HepG2 (cell line): ENCODE results near the gene CASKIN2. TPM values are rescaled to one million over a fixed set of nuclear protein-coding genes. Genes with fewer than 3 reads are reported as not detected.
A peak's percentile ranks its signal among the peaks of the same experiment; 100 is the strongest.

Experiments used
- FOXP1 ChIP-seq, 2 experiments: fragments of 450-650 bp in 1 of 2; IDR thresholded peaks; 2 replicates each; pipeline ENCODE4 v1.6.1; 2017 to 2018; ENCODE audit warnings: antibody characterized with exemption in 1 of 2
- ZFX ChIP-seq: sonication (generic); formaldehyde crosslinking; IDR thresholded peaks from 2 replicates; pipeline ENCODE4 v1.4.0; 2020; ENCODE audit warnings: mild to moderate bottlenecking, low read depth, missing genetic modification reagents, moderate library complexity
- ZKSCAN8 ChIP-seq: IDR thresholded peaks from 2 replicates; pipeline ENCODE4 v1.6.1; 2016; ENCODE audit warnings: borderline replicate concordance, missing genetic modification reagents, missing compliant biosample characterization
- ZNF263 ChIP-seq: sonication (generic); formaldehyde crosslinking; IDR thresholded peaks from 2 replicates; pipeline ENCODE4 v1.4.0; 2020; ENCODE audit warnings: missing genetic modification reagents
- ZNF550 ChIP-seq: sonication (generic); formaldehyde crosslinking; IDR thresholded peaks from 2 replicates; pipeline ENCODE4 v1.4.0; 2020; ENCODE audit warnings: mild to moderate bottlenecking, missing genetic modification reagents, borderline replicate concordance
- polyA plus RNA-seq, 8 experiments: library from polyadenylated mRNA; depleted of rRNA in 3 of 8; stranded (reverse) in 7 of 8; unstranded in 1 of 8; fragments of >200 nt; fragmentation: Illumina TruSeq in 4 of 8; extraction: Trizol in 4 of 8; gene quantifications; 2 replicates each; pipeline versions ENCODE4 v1.2.1 to v1.2.3, GENCODE V29; 2011 to 2016; ENCODE audit warnings: low read depth in 4 of 8, missing spikeins in 1 of 8, mixed read lengths in 1 of 8; ENCODE audit not compliant: insufficient read depth in 1 of 8
- total RNA-seq, 5 experiments: library from RNA; depleted of rRNA; stranded (reverse); fragments of >200 nt; fragmentation: Illumina TruSeq; extraction: Trizol; gene quantifications; 2 replicates each; pipeline ENCODE4 v1.2.3, GENCODE V29; 2016; ENCODE audit warnings: low read depth in 1 of 5
- TF ChIP-seq, protein P1 (sequence below): sonication (generic); formaldehyde crosslinking; IDR thresholded peaks from 2 replicates; pipeline ENCODE4 v1.8.1; 2023; ENCODE audit warnings: mild to moderate bottlenecking, moderate library complexity, missing genetic modification reagents
- TF ChIP-seq, protein P2 (sequence below): sonication (generic); formaldehyde crosslinking; IDR thresholded peaks from 2 replicates; pipeline ENCODE4 v1.4.0; 2020; ENCODE audit warnings: missing genetic modification reagents
- TF ChIP-seq, protein P3 (sequence below): sonication (generic); formaldehyde crosslinking; IDR thresholded peaks from 2 replicates; pipeline ENCODE4 v1.5.1; 2020; ENCODE audit warnings: mild to moderate bottlenecking, moderate library complexity, missing genetic modification reagents
- TF ChIP-seq, protein P4 (sequence below): sonication (generic); formaldehyde crosslinking; IDR thresholded peaks from 2 replicates; pipeline ENCODE4 v1.8.1; 2022; ENCODE audit warnings: low read depth, mild to moderate bottlenecking, missing genetic modification reagents
- TF ChIP-seq, protein P5 (sequence below): sonication (generic); formaldehyde crosslinking; IDR thresholded peaks from 2 replicates; pipeline ENCODE4 v1.4.0; 2020; ENCODE audit warnings: missing genetic modification reagents

Gene CASKIN2
- total and polyA plus RNA-seq, 2 of the 13 experiments (the other 11 are each of a cell fraction or from before 2014, with no cell fraction given): 5.2 to 7.8 TPM

DNA sequence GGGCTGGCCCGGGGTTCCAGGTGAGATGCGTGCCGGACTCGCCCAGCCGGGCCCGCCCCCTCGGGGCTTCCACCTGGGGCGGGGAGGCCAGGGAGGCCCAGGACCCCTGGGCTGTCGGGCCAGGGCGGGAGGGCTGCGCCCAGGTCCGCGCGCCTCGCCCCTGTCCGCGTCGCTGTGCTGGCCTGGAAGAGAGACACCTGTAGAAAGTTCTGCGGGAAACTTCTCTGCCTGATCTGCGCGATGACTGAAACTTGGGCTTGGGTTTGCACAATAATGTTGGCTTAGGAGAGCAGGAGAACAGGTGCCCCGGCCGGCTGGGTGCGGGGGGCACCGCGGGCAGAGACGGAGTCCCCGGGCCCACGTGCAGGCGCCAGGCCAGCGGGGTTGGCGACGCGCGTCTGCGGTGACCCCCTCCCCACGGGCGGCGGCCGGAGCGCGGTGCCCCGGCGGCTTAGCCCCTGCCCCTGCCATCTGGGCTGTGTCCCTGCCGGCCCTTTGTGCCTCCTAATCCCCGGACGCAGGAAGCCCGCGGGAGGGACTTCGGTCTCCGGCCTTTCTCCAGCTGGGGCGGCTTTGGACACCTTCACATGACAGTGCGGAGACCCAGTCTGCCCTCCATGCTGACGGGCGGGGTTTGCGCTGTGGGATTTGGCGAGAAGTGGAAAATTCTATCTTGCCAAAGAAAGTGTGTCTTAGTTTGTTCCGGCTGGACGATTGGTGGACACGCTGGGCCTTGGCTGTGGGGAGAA lies 10.6 kb upstream of the CASKIN2 start (continued):
- TF ChIP-seq ZKSCAN8: no peak
- TF ChIP-seq, protein P1, sequence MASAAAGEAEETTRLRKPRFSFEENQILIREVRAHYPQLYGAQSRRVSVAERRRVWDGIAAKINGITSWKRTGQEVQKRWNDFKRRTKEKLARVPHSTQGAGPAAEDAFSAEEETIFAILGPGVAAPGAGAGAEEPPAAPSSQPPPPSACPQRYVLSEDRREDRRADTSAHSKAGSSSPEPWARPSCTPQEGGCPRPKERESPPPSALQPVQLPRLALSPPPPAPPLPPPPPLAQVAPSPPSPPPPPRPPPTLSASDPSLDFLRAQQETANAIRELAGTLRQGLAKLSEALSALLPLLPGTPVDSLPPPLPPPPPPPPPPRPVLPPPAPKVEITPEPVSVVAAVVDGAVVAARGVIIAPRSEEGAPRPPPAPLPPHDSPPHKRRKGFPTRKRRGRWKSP (CRISPR knock-in tag): peak; percentile 65; the same call in 1 of the 2 replicates
- no peak for TF ChIP-seq ZNF263 (CRISPR knock-in tag)
- TF ChIP-seq, protein P2, sequence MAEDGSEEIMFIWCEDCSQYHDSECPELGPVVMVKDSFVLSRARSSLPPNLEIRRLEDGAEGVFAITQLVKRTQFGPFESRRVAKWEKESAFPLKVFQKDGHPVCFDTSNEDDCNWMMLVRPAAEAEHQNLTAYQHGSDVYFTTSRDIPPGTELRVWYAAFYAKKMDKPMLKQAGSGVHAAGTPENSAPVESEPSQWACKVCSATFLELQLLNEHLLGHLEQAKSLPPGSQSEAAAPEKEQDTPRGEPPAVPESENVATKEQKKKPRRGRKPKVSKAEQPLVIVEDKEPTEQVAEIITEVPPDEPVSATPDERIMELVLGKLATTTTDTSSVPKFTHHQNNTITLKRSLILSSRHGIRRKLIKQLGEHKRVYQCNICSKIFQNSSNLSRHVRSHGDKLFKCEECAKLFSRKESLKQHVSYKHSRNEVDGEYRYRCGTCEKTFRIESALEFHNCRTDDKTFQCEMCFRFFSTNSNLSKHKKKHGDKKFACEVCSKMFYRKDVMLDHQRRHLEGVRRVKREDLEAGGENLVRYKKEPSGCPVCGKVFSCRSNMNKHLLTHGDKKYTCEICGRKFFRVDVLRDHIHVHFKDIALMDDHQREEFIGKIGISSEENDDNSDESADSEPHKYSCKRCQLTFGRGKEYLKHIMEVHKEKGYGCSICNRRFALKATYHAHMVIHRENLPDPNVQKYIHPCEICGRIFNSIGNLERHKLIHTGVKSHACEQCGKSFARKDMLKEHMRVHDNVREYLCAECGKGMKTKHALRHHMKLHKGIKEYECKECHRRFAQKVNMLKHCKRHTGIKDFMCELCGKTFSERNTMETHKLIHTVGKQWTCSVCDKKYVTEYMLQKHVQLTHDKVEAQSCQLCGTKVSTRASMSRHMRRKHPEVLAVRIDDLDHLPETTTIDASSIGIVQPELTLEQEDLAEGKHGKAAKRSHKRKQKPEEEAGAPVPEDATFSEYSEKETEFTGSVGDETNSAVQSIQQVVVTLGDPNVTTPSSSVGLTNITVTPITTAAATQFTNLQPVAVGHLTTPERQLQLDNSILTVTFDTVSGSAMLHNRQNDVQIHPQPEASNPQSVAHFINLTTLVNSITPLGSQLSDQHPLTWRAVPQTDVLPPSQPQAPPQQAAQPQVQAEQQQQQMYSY (CRISPR knock-in tag): peak; percentile 31; the same call in 1 of the 2 replicates
- TF ChIP-seq, protein P3, sequence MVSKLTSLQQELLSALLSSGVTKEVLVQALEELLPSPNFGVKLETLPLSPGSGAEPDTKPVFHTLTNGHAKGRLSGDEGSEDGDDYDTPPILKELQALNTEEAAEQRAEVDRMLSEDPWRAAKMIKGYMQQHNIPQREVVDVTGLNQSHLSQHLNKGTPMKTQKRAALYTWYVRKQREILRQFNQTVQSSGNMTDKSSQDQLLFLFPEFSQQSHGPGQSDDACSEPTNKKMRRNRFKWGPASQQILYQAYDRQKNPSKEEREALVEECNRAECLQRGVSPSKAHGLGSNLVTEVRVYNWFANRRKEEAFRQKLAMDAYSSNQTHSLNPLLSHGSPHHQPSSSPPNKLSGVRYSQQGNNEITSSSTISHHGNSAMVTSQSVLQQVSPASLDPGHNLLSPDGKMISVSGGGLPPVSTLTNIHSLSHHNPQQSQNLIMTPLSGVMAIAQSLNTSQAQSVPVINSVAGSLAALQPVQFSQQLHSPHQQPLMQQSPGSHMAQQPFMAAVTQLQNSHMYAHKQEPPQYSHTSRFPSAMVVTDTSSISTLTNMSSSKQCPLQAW: peak; percentile 83
- peak; percentile 69; the same call in 1 of the 2 replicates for TF ChIP-seq ZNF550 (CRISPR knock-in tag)
- no peak for TF ChIP-seq FOXP1 (IDR thresholded peaks at IDR 0.05)
- no peak for TF ChIP-seq FOXP1 (CRISPR knock-in tag; IDR thresholded peaks at IDR 0.05)
- TF ChIP-seq, protein P4, sequence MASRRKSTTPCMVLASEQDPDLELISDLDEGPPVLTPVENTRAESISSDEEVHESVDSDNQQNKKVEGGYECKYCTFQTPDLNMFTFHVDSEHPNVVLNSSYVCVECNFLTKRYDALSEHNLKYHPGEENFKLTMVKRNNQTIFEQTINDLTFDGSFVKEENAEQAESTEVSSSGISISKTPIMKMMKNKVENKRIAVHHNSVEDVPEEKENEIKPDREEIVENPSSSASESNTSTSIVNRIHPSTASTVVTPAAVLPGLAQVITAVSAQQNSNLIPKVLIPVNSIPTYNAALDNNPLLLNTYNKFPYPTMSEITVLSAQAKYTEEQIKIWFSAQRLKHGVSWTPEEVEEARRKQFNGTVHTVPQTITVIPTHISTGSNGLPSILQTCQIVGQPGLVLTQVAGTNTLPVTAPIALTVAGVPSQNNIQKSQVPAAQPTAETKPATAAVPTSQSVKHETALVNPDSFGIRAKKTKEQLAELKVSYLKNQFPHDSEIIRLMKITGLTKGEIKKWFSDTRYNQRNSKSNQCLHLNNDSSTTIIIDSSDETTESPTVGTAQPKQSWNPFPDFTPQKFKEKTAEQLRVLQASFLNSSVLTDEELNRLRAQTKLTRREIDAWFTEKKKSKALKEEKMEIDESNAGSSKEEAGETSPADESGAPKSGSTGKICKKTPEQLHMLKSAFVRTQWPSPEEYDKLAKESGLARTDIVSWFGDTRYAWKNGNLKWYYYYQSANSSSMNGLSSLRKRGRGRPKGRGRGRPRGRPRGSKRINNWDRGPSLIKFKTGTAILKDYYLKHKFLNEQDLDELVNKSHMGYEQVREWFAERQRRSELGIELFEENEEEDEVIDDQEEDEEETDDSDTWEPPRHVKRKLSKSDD: no peak
- peak; percentile 62 for TF ChIP-seq ZFX (CRISPR knock-in tag)
- TF ChIP-seq, protein P5, sequence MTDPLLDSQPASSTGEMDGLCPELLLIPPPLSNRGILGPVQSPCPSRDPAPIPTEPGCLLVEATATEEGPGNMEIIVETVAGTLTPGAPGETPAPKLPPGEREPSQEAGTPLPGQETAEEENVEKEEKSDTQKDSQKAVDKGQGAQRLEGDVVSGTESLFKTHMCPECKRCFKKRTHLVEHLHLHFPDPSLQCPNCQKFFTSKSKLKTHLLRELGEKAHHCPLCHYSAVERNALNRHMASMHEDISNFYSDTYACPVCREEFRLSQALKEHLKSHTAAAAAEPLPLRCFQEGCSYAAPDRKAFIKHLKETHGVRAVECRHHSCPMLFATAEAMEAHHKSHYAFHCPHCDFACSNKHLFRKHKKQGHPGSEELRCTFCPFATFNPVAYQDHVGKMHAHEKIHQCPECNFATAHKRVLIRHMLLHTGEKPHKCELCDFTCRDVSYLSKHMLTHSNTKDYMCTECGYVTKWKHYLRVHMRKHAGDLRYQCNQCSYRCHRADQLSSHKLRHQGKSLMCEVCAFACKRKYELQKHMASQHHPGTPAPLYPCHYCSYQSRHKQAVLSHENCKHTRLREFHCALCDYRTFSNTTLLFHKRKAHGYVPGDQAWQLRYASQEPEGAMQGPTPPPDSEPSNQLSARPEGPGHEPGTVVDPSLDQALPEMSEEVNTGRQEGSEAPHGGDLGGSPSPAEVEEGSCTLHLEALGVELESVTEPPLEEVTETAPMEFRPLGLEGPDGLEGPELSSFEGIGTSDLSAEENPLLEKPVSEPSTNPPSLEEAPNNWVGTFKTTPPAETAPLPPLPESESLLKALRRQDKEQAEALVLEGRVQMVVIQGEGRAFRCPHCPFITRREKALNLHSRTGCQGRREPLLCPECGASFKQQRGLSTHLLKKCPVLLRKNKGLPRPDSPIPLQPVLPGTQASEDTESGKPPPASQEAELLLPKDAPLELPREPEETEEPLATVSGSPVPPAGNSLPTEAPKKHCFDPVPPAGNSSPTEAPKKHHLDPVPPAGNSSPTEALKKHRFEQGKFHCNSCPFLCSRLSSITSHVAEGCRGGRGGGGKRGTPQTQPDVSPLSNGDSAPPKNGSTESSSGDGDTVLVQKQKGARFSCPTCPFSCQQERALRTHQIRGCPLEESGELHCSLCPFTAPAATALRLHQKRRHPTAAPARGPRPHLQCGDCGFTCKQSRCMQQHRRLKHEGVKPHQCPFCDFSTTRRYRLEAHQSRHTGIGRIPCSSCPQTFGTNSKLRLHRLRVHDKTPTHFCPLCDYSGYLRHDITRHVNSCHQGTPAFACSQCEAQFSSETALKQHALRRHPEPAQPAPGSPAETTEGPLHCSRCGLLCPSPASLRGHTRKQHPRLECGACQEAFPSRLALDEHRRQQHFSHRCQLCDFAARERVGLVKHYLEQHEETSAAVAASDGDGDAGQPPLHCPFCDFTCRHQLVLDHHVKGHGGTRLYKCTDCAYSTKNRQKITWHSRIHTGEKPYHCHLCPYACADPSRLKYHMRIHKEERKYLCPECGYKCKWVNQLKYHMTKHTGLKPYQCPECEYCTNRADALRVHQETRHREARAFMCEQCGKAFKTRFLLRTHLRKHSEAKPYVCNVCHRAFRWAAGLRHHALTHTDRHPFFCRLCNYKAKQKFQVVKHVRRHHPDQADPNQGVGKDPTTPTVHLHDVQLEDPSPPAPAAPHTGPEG: peak; percentile 73; the same call in 1 of the 2 replicates
